Measurements from ENCODE around the gene DUS1L.

DUS1L gene

GRCh38 chr17:82010575-82011525, 54.8 kb downstream of the DUS1L start:
- DNase-seq = no peak

GRCh38 chr17:82009413-82009812, 56.2 kb downstream of the DUS1L start:
- no peak for DNase-seq

- DNase-seq = no peak
Observed at GRCh38 chr17:82008941-82009405, 56.6 kb downstream of the DUS1L start.

GRCh38 chr17:82008258-82008940, 57.2 kb downstream of the DUS1L start:
- no peak for DNase-seq
